GM18507 (cell line): Measurements from ENCODE around the gene RIMBP3C.
"Not testable (repeated sequence)": the region's sequence is repeated elsewhere in the genome, so short reads cannot be mapped to it uniquely, and the experiment has no call there.

Experiments
- DNase-seq: peaks from one replicate; pipeline ENCODE4 v3.0.0; 2011; ENCODE audit warnings: low read depth; ENCODE audit not compliant: insufficient read length; ENCODE audit errors: extremely low spot score
- FAIRE-seq: peaks from 2 replicates; lab custom pipeline; 2011; peaks lifted over from hg19 to GRCh38; lab: Jason Lieb, UNC

RIMBP3C gene

DNA sequence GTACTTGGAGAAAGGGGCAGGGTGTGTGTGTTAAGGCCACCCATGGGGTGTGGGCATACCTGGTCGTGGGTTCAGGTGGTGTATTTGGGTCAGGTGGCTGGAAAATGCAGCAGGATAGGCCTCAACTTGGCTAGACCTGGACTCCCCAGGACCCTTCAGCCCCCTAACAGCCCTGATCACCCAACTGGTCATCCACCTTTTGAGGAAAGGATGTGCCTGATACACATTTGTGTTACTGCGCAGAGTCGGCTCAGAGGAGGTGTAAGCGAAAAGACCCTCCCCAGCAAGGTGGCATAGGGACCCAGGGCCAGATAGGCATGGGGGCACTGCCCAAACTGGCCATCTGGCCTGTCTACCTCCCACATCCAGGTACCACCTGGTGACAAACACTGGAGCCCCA, at the start of gene RIMBP3C:
Gene RIMBP3C, minus strand, starts transcription at position 101 of the 400 bp plus-strand sequence. CDS start 485 bp downstream, outside the sequence.
- DNase-seq, FAIRE-seq: not testable (repeated sequence)

GRCh38 chr22:21599053-21599893, 48.0 kb upstream of the RIMBP3C start:
- DNase-seq (no peak), FAIRE-seq (no peak)

DNA sequence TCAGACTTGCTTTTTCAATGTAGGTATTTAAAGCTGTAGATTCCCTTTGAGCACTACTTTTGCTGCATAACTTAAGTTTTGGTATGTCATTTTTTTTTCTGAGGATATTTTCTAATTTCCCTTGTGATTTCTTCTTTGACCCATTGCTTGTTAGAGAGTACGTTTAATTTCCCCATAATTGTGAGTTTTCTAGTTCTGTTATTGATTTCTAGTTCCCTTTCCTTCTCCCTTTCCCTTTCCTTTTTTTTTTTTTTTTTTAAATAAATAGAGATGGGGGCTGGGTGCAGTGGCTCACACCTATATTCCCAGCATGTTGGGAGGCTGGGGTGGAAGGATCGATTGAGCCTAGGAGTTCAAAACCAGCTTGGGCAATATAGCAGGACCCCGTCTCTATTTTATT, 47.0 kb upstream of the RIMBP3C start:
- no peak for FAIRE-seq
- no peak for DNase-seq

DNA sequence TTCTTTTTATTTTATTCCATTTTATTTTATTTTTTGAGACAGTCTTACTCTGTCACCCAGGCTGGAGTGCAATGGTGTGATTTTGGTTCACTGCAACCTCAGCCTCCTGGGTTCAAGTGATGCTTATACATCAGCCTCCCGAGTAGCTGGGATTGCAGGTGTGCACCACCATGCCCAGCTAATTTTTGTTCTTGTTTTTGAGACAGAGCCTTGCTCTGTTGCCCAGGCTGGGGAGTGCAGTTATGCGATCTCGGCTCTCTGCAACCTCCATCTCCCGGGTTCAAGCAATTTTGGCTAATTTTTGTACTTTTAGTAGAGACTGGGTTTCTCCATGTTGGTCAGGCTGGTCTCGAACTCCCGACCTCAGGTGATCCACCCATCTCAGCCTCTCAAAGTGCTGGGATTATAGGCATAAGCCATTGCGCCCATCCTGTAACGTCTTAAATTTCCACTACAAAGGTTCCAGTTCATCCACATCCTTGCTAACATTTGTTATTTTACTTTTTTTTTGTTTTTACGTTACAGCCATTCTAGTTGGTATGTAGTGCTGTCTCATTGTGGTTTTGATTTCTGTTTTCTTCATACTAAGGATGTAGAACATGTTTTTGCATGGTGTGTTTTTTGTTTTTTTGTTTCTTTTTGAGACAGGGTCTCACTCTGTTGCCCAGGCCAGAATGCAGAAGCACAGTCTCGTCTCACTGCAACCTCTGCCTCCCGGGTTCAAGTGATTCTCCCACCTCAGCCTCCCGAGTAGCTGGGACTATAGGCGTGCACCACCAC, 45.3 kb upstream of the RIMBP3C start:
- DNase-seq, FAIRE-seq: not testable (repeated sequence)

DNA sequence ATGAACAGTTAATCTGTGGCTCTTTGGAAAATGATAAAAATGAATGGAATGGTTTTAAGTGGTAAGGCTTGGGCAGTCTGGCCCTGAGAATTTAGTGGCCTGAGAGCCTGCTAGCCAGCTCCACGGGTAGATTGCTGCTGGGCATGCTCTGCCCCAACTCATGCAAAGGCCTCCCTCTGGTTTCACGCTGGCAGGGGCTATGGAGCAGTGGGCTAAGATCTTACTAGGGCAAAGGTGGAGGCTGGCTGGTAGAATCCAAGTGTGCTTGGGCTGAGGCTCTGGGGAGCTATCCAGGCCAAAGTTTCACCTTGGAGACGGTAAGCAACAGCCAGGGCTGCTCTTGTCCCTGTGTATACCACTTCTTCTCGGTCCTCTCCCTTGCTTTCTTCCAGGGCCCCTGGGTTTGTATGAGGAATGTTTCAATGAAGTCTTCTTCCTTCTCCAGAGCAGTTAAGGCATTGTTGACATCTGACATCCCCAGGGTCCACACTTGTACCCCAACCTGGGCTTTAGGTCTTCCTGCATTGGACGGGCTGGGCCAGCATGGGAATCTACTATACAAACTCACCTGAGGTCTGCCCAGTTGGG, 43.7 kb upstream of the RIMBP3C start:
- no peak for FAIRE-seq
- DNase-seq, result no peak

DNA sequence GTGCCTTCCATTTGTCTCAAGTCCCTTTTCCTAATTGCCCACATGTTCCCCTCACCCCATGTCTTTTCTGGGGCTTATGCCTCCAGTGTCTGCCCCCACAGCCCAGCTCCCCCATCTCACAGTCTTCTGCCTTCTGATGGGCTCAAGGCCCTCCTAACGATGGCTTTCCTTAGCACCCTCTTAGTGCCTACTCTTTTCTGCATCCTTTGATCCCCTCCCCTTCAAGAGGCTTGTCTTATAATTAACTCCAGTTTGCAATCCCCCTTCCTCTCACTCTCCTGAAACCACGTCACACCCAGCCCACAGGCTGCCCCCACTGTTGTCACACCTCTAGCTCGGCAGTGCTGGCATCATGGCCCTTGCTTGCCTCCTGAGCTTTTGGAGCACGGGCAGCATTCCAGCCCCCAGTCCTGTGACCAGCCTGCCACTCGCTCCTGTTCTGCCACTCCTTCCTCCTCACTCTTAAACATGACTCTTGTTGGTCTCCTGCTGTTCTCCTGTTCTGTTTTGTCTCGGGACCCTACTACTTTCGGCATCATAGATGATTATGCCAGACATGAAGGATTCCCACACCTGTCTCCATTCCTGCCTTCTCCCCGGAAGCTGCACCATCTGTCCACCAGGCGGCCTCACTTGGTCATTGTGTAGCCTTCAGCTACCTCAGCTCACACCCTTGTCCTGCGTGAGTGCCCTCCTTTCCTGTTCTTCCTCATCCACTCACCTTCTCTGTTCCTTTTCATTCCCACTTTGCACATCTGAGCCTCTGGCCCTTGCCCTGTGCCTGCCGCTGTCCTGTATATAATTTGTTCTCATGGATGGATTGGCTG, 42.4 kb upstream of the RIMBP3C start:
- DNase-seq (no peak), FAIRE-seq (no peak)

GRCh38 chr22:21592422-21592821, 41.2 kb upstream of the RIMBP3C start:
- FAIRE-seq (no peak), DNase-seq (no peak)

- FAIRE-seq (no peak), DNase-seq (no peak)
These were observed 40.4 kb upstream of the RIMBP3C start for GRCh38 chr22:21591695-21592094.

GRCh38 chr22:21590809-21591641, 39.8 kb upstream of the RIMBP3C start:
- FAIRE-seq, result no peak

GRCh38 chr22:21589396-21589795, 38.1 kb upstream of the RIMBP3C start:
- DNase-seq (no peak), FAIRE-seq (no peak)

More at GRCh38 chr22:21590809-21591641, 39.8 kb upstream of the RIMBP3C start:
- no peak for DNase-seq

GRCh38 chr22:21587803-21588611, 36.7 kb upstream of the RIMBP3C start:
- FAIRE-seq (peak; percentile 96), DNase-seq (peak; percentile 60)

DNA sequence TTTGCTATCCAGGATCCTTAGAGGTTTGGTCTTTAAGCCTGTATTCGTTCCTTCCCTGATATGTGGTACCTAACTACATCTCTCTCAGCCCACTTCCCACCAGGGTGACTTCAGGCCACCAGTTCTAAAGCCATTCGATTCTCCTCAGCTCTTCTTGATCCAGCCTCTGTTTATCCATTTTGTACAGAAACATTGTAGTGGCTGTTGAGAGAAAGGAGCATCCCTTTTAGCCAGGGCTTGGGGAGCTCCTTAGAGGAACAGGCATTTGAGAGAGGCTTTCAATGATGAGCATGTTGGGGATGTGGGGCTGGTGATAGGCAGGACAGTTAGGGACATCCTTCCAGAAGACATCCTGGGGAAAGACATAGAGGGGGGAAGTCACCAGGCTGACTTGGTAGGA, 34.1 kb upstream of the RIMBP3C start:
- FAIRE-seq, result no peak
- DNase-seq, result no peak

DNA sequence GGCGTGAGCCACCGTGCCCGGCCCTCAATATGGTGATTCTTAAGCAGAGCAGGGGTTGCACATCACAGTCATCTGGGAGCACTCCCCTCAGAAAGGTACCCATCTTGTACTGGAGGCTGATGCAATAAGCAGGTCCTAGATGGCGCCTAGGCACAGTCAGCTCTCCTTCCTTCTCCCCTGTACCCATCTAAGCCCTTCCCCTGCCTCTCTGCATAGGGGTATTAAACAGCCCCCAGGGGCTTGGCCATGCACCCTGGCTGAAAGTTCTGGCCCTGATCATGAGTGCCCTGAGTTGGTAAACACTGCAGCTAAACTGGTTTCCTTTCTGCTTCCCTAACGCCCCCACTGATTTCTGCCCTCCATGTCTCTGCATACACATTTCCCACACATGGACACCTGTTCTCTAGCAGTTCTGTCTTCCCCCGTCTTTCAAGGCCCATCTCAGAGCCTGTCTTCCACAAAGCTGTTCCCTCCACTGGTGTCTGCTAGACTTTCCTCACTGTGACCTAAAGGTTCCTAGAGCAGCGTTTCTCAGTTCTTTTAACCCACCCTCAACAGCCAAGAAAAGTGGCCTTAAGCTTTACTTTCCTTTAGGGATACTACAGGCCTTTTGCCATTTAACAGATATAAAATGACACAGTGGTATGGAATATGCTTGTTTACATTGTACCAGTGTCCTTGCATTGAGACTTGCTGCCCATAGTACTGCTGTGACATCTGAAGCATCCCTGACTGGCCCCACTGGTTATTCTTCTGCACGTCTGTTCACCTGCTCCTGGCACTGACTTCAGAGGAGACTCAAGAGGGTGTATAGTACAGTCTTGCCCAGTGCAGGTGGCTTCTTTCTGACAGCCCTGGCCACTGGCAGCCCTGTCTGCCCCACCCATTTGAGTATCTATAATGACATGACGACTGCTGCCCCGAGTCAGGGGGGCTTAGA, 31.8 kb upstream of the RIMBP3C start:
- no peak for FAIRE-seq
- DNase-seq, result no peak

GRCh38 chr22:21581009-21581713, 29.9 kb upstream of the RIMBP3C start:
- not testable (repeated sequence) for DNase-seq, FAIRE-seq

GRCh38 chr22:21580623-21581007, 29.4 kb upstream of the RIMBP3C start:
- not testable (repeated sequence) for FAIRE-seq, DNase-seq

- FAIRE-seq (no peak), DNase-seq (no peak)
These were observed 28.2 kb upstream of the RIMBP3C start for GRCh38 chr22:21579474-21579851.
